NOMO-1 (cell line): ENCODE results near the gene SMARCE1.

Source experiments
- DNase-seq, 2 experiments: peaks; one replicate each; lab custom pipeline; 2025; ENCODE audit not compliant: unreplicated experiment in 2 of 2; lab: John Stamatoyannopoulos, UW

Gene SMARCE1

GRCh38 chr17:40613467-40614154 lies 34.0 kb downstream of the SMARCE1 start:
- no peak for DNase-seq

GRCh38 chr17:40612599-40613244 lies 34.9 kb downstream of the SMARCE1 start:
- DNase-seq: no peak

DNA sequence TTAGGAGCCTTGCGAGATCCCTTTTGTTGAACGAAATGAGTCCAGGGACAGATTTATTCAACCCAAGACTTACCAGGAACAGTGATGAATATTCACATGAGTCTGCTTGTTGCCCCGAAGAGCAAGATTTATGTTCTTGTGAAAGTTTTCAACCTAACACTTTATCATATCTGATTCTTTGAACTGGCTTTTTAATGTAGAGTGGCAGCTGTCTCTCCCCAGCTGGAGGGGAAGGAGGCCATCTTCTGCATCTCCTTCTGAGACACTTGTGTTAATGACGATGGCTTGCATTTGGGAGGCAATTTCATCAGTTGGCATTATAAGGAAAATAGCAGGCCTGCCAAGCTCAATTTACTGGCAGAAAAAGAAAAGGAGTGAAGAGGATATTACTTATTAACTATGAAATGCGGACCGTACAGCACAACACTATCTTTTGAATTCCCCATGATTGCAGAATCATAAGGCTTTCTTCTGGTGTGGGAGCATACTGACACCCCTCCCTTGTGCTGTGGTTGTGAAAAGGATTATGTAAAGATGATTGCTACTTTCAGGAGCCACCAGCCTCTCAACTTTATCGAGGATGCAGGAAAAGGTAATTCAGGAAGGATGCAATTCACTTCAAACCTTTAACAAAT lies 35.7 kb downstream of the SMARCE1 start:
- no peak for DNase-seq

- DNase-seq: no peak
Measured at GRCh38 chr17:40610359-40610758, 37.3 kb downstream of the SMARCE1 start.

GRCh38 chr17:40608061-40608581 lies 39.5 kb downstream of the SMARCE1 start:
- no peak for DNase-seq

- no peak for DNase-seq
Measured at GRCh38 chr17:40607641-40608040, 40.0 kb downstream of the SMARCE1 start.

GRCh38 chr17:40606548-40607353 lies 40.9 kb downstream of the SMARCE1 start:
- no peak for DNase-seq

- no peak for DNase-seq
Measured at GRCh38 chr17:40605306-40605705, 42.3 kb downstream of the SMARCE1 start.

DNA sequence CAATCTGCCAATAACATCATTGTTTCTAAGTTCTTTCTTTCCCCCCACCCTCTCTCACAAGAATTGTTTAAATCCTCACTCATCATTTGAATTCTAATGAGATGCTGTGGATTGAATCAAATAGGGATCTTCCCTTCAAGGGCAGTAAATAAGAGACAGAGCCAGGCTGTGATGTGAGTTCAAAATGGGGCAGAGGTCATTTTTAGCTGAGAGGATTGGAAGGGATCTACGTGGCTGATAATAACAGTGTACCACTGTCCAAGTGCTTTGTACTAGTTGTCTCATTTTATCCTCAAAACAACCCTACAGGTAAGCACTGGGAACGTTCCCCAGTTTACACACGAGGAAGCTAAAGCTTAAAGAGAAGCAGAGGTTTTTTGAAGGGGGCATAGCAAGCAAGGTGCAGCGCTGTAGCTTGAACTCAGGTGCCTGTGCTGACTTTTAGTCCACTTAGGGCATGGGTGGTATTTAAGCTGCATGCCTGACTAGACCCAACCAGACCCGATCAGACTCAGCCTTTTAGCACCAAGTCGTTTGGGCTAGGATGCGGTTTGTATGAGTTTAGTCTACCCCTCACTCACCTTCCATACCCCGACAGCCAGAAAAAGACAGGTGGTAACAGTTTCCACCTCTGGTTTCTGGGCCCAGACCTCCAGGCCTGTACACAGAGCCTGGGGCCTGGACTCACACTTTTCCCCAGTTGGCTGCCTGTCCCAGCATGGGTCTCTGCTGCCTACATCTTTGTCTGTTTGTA lies 43.1 kb downstream of the SMARCE1 start:
- DNase-seq: no peak

- DNase-seq: no peak
Measured at GRCh38 chr17:40602445-40603443, 44.9 kb downstream of the SMARCE1 start.

- no peak for DNase-seq
Measured at GRCh38 chr17:40600486-40601046, 47.1 kb downstream of the SMARCE1 start.

DNA sequence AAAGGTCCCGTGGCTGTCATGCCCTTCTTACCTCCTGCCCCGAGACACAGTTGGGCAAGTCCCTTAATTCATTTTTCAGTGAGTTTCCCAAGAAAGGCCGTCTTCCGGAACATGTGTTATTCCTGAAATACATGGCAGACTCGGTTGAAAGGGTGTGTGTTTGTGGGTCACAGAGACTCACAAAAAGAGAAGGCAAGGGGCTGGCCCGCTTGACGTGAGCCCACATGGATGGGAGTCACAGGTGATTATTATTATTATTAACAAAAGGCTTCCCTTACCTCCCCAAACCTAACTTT lies 48.2 kb downstream of the SMARCE1 start:
- DNase-seq: no peak

DNA sequence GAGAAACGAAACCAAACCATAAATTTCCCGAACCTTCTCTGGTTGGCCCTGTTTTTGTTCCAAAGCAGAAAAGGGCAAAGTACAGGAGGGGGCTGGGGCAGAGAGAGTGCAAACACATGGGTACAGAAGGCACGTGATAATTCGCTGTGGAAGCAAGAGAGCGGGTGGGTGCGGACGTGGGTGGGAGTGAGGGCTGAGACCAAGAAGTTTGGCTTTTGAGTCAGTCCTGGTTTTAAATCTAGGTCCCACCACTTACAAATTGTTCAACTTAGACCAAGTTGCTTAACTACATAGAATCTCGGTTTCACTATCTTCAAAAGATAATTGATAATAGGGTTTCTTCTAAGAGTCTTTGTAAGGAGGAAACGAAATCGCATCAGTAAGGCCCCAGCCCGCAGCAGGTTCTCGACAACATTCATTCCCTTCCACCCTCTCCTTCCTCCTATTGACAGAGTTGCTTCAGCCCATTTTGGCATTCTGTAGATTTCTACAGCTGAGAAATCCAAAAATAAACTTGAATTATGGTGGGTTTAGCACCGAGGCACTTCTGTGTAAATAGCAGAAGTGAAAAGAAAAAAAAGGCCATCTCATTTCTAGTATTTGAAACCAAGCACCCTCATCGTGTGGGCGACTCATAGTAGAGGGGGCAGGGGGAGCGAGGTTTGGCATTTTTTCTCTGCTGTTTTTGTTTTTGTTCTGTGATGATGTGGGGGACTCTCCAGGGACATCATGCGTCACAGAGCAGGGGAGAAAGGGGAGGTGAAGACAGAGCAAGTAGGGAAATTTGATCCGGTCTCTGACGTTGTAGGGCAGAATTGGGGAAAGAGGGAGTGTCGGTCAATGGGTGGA lies 48.8 kb downstream of the SMARCE1 start:
- DNase-seq: peak; percentile 82 to 93

DNA sequence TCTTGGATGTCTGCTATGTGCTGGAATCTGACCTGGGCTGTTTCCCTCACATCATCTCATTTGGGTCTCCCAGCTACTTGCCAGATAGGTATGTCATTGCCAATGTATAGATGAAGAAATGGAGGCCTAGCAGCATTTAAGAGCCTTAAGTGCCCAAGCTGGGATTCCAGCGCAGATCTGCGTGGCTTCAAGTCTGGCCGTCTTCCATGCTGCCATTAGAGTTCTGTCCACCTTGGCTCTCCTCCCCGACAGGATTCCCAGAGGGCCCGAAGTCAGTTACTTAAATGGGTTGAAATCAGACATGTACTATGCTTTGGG lies 49.4 kb downstream of the SMARCE1 start:
- DNase-seq: no peak

GRCh38 chr17:40597556-40598300 lies 49.9 kb downstream of the SMARCE1 start:
- no peak for DNase-seq

- no peak for DNase-seq
Measured at GRCh38 chr17:40597156-40597555, 50.5 kb downstream of the SMARCE1 start.

- peak; percentile 65 to 82 for DNase-seq
Measured at GRCh38 chr17:40596261-40596919, 51.2 kb downstream of the SMARCE1 start.
